Activated CD4-positive, alpha-beta T cell treated with anti-CD3 and anti-CD28 coated beads for 24 hours (primary cell): Measurements from ENCODE around the gene SART3.
"Not testable (repeated sequence)": the region's sequence is repeated elsewhere in the genome, so short reads cannot be mapped to it uniquely, and the experiment has no call there.

Experiments used
- DNase-seq, 2 donors: peaks; one replicate each; pipeline ENCODE4 v3.0.0-alpha.2; 2020; ENCODE audit warnings: low read depth in 2 of 2

Gene SART3

DNA sequence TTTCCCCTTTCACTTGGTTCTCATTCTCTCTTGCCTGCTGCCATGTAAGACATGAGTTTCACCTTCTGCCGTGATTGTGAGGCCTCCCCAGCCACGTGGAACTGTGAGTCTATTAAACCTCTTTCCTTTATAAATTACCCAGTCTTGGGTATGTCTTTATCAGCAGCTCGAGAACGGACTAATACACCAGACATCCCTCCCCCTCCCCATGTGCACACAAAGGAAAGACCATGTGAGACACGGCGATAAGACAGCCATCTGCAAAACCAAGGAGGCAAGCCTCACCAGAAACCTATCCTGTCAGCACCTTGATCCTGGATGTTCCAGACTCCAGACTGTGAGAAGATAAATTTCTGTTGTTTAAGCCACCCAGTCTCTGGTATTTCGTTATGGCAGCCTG is 75.6 kb downstream of the SART3 start:
- not testable (repeated sequence) for DNase-seq

DNA sequence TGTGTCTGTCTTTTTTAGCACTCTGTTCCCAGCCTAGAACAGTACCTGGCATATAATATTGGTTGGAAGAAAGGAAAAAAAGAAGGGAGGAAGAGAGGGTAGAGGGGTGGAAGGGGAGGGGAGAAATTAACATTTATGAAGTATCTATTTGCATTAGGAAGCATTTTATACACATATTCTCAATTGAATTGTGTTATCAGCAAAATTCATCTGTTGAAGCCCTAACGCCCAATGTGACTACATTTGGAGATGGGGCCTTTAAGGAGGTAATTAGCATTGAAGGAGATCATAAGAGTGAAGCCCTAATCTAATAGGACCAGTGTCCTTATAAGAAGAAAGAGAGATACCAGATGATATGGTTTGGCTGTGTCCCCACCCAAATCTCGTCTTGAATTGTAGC is 76.1 kb downstream of the SART3 start:
- no peak for DNase-seq

DNA sequence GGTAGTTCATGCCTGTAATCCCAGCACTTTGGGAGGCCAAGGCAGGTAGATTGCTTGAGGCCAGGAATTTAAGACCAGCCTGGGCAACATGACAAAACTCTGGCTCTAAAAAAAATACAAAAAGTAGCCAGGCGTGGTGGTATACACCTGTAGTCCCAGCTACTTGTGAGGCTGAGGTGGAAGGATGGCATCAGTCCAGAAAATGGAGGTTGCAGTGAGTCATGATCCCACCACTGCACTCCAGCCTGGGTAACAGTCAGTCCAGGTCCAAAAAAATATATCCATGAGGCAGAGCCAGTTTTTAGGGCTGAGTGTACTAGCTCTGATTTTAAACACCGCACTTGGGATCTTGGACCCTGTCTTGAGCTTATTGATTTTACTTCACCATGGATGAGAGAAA is 76.5 kb downstream of the SART3 start:
- DNase-seq: no peak

DNA sequence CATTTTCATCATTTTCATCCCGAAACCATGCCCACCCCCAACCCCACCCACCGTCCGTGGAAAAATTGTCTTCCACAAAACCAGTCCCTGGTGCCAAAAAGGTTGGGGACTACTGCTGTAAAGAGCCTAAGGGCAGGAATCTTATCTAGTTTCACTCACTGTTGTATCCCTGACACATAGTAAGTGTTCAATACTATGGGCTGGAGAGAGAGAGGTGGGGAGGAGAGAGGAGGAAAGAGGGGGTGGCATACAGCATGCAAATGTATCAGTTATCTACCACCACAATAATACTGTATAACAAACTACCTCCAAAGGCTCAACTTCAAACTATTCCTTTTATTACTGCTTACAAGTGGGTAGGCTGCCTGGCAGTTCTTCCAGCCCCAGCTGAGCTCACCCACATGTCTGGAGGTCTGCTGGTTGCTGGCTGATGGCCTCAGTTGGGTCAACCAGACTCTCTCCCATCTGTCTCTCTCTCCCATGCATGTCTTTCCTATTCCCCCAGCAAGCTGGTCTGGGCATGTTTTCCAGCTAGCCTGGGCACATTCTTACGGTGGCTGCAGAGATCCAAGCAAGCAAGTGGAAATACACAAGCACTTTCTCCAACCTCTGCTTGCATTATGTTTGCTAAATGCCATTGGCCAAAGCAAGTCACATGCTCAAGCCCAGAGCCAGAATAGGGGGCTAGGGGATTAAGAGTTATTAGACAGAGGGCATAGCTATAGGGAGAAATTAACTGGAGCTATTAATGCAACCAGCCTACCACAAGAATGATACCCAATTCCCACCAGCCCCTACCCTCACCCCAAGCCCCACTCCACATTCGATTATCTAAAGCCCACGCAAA is 77.5 kb downstream of the SART3 start:
- DNase-seq: no peak

DNA sequence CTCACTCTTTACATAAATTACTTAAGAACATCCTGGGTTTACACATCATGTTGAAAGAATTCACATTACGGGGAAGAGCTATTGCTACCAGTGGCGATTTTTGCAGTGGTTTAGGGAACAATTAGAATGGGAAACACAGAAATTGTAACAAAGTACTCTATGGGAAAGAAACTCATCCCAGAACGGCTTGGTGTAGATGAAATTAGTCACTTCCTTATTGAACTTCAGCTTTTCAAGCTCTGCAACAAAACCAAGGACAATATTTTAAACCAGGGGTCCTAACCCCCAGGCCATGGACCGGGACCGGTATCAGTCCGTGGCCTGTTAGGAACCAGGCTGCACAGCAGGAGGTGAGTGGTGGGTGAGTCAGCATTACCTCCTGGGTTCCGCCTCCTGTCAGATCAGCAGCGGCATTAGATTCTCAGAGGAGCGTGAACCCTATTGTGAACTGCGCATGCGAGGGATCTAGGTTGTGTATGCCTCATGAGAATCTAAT is 78.2 kb downstream of the SART3 start:
- no peak for DNase-seq

DNA sequence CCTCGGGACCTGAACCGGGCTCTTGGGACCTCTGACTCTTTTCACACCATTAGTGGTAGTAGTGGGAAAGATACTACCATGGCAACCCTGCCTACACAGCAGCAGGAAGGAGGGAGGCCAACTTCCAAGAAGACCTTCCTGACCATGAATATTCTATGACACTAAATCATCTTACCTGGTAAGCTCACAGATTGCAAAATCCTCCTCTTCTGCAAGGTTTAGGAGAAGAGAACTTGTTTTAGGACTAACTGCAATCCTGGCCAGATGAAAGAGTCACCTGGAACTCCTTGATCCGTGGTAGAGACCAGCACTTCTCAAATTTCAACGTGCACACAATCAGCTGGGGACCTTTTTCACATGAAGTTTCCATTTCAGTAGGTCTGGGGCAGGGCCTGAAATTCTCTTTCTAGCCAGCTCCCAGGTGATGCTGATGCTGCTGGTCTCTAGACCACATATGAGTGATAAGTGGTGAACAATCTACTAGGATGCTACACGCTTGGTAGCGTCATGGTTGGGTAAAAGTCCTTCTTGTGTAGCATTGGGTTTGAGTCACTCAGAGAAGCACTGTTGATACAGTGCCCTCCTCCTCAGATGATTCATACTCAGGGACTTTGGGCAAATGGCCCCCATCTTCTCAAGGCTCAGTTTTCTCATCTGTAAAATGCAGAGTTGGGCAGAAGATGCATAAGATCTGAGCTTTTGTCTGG is 81.5 kb downstream of the SART3 start:
- no peak for DNase-seq

DNA sequence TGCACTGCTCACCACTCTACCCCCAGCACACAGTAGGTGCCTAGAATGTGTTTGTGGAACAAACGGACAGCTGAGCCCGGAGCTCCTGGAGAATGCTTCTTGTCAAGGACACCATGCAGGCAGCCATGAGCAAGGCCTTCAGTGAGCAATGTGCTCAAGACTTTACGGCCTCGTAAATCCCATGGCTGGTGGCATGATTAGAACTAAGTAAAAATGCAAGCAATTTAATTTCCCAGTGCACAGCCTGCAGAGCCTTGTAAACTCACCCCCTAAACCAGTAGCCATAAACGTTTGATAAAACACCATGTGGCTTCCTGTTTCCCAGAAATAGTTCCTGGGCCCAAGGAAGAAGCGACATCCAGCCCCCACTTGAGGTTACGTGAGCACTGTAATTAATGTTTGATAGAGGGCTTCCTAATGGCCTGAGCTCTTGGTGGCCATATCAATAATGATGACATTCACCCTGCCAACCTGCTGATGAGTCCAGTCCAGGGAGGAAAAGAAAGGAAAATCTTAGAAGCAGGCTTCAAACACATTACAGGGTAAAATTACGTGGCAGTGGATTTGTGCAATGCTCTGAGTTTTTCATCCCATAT is 82.3 kb downstream of the SART3 start:
- no peak for DNase-seq

DNA sequence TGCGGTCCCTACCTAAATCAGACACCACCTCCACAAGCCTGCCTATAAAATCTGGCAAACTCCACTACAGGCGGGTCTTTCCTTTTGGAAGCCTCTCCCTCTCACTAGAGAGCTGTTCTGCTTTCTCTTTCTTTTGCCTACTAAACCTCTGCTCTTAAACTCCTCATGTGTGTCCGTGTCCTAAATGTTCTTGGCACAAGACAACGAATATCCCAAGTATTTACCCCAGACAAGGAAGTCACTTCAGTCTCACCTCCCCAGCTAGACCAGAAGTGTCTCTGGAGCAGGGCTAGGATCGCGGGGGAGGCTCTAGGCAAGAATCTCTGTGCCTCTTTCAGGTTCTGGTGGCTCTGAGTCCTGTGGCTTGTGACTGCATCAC is 83.1 kb downstream of the SART3 start:
- no peak for DNase-seq

DNA sequence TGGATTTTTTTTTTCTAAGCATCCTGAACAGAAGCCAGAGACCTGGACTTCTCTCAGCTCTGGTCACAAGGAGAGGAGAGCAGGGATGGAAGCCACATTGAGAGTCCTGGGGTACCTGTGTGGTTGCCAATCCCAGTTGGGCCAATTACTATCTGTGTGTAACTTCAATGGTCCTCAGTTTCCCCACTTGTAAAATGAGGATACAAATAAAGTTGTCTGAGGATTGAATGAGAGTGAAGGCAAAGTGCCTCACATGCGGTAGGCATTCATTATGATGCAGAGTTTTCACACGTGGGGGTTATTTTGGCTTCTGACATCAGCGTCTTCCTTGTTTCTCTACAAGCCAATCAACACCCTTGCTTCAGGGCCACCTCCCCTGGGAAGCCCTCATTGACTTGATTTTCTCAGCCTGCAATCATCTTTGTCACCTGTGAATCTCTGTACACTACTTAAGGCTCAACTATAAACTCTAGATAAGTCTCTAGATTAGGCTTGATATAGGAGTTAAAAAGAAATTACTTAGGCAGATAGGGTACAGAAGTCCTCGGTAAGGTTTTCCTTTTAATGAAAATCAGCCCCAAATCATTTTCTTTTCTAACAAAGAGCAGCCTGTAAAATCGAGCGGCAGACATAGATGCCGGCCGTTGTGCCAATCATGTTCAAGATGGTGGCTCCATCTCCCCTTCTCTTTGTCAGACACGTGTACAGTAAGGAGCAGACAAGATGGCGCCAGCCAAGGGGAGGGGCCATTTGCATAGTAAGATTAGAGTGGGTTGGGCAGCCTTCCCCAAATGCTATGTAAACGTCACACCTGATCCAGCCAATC is 83.7 kb downstream of the SART3 start:
- DNase-seq: no peak

DNA sequence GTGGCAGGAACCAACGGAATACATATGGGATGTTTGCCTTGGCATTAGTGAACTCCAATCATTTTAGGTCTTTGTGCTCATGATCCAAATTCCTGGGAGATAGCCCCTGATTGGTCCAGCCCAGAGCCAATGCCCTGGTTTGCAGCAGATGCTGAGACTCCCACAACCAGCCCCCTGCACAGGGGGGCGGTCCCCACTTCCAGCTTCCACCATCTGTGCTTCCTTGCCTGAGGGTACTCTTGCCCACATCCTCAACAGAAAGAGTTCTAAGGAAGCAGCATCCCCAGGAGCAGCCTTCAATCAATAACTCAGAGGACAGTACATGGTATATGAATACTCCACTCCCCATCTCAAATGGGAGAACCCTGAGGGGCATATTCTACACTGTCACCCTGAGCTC is 85.6 kb downstream of the SART3 start:
- no peak for DNase-seq

DNA sequence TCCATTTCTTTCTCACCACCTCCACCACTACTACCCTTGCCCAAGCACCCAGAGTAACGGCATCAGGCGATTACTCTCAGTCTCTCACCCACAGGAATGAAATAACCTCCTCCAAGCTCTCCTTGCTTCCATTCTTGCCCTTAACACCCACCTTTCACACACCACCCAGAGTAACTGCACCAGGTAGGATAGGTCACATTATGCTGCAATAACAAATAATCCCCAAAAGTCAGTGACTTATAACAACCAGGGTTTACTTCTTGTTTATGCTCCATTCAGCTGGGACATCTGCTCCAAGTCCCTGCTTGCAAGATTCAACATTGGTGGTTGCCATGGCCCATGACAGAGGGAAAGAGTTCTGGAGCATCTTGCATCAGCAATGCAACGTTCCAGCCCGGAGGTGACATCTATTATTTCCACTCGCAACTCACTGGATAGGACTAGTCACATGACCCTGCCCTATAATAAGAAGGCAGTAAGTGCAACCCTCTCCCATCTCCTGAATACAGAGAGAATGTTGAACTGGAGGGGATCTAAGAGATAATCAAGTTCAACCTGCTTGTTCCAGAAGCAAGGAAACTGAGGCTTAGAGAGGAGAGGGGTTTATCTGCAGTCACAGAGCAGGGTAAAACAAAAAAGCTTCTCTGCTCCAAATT is 87.4 kb downstream of the SART3 start:
- no peak for DNase-seq
